ENCODE measurements around the gene ACOXL.

DNA sequence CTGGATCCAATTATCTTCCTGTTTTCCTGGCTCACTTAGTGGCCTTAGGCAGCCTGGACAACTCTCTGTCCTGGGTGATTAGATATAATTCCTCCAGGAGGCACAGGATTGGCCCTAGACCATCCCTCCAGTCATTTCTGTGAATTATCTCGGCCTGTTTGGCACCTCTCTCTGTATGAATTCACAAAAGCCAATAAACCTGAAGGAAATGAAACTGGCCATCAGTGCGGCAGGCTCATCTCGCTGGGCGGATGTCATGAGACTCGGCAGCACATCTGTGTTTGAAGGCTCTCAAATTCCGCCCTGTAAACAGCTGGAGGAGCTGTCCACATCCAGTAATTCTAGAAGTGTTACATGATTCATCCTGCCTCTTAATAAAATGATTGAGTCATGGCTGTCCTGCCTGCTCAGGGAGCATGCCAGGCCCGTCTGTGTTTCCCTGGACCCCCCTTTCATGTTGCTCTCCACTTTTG, 38.6 kb downstream of the ACOXL start:
- TF ChIP-seq POLR2A (IDR thresholded peaks at IDR 0.05; ENCODE audit: low read depth, low read length) (no peak), JUN (IDR thresholded peaks at IDR 0.05; ENCODE audit: borderline replicate concordance, insufficient read depth, insufficient read length, low read depth) (no peak), EZH2 (IDR thresholded peaks at IDR 0.05; ENCODE audit: borderline replicate concordance, low read depth, low read length, severe bottlenecking) (no peak), POLR2AphosphoS5 (IDR thresholded peaks at IDR 0.05; ENCODE audit: insufficient read depth, low read depth, low read length) (no peak), MYC (IDR thresholded peaks at IDR 0.05; ENCODE audit: low read depth, low read length) (no peak), FOS (IDR thresholded peaks at IDR 0.05; ENCODE audit: borderline replicate concordance, insufficient read depth, low read length) (no peak)
- TF ChIP-seq, protein P1, sequence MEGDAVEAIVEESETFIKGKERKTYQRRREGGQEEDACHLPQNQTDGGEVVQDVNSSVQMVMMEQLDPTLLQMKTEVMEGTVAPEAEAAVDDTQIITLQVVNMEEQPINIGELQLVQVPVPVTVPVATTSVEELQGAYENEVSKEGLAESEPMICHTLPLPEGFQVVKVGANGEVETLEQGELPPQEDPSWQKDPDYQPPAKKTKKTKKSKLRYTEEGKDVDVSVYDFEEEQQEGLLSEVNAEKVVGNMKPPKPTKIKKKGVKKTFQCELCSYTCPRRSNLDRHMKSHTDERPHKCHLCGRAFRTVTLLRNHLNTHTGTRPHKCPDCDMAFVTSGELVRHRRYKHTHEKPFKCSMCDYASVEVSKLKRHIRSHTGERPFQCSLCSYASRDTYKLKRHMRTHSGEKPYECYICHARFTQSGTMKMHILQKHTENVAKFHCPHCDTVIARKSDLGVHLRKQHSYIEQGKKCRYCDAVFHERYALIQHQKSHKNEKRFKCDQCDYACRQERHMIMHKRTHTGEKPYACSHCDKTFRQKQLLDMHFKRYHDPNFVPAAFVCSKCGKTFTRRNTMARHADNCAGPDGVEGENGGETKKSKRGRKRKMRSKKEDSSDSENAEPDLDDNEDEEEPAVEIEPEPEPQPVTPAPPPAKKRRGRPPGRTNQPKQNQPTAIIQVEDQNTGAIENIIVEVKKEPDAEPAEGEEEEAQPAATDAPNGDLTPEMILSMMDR (IDR thresholded peaks at IDR 0.05; ENCODE audit: extremely low read depth in 1 of 2, insufficient read depth in 1 of 2, low read depth in 1 of 2, low read length in 2 of 2): no peak
- TF ChIP-seq, protein P2, sequence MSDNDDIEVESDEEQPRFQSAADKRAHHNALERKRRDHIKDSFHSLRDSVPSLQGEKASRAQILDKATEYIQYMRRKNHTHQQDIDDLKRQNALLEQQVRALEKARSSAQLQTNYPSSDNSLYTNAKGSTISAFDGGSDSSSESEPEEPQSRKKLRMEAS (IDR thresholded peaks at IDR 0.05; ENCODE audit: insufficient read depth, insufficient read length): no peak
